GM21619 (cell line): Measurements from ENCODE around the gene PIPOX.
"Not testable (repeated sequence)": the region's sequence is repeated elsewhere in the genome, so short reads cannot be mapped to it uniquely, and the experiment has no call there.

Experiments
- ATAC-seq: cut with Tn5 transposase; IDR thresholded peaks from one replicate; pipeline ENCODE4 v1.9.1; 2021; ENCODE audit not compliant: unreplicated experiment

The PIPOX gene

DNA sequence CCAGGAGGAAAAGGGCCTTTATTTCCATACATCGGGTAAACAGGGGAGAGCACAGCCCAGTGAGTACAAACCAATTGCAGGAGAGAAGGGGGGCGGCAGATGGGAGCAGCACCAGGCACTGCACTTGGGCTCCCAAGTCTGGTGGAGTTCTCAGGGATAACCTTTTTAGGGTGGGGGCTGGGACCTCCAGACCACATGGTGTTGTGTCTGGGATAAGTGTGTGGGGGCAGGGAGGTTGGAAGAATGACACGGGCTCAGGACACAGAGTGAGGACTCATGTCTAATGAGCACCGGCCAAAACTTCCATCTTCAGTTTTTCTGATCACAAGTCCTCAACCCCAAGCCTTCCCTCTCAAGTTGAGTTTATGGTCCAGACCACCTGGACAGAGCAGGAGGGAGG lies 30.6 kb downstream of the PIPOX start:
- no peak for ATAC-seq

DNA sequence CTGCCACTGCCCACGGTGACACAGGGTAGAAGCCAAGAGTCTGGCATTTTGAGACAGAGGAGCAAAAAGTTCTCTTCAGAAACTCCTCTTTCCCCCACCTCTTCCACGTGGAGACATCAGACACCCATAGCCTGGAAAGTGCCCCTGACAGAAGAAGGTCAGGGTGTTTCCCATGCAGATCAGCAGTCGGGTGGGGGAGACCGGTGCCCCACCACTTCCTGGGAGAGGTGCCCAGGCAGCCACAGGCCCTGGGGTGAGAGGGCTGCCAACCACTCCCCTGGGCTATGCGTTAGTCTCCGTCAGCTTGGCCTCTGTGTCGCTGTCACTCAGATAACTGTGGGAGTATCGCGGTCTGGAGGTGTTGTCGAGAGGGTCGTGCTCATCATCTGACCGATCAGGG lies 31.5 kb downstream of the PIPOX start:
- no peak for ATAC-seq

DNA sequence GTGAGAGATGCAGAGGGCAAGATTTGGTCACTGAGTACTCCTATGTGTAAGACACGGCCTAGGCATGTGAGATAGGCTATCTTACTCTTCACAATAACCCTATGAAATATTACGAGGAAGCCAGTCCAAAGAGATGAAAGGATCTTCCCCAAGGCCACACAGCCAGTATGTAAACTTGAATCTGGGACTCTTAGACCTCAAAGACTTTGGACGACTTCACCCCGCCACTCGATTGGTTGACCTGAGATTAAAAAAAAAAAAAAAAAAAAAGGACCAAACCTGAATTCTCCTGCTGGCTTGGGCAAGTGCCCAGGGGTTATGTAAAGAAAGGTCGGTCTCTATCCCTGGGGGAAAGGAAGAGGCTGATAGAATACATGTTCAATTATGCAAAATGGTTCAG lies 33.1 kb downstream of the PIPOX start:
- no peak for ATAC-seq

DNA sequence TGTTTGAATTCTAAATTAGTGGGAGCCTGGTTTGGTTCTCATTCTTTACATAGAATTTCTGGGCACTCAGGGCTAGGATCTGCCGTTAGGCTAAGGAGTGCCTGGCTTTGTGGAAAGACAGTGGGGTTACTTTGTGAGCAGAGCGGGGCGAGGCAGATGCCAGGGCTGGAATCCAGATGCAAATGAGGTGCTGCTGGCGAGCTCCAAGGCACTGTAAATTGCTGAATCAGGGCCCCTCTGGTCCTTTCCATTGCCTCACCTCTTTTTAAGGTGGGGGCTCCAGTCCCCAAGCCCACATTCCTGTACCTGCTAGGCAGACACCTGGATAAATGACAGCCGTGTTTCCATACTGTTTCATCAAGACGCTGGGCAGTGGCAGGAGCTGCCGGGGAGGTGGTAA lies 33.8 kb downstream of the PIPOX start:
- no peak for ATAC-seq

DNA sequence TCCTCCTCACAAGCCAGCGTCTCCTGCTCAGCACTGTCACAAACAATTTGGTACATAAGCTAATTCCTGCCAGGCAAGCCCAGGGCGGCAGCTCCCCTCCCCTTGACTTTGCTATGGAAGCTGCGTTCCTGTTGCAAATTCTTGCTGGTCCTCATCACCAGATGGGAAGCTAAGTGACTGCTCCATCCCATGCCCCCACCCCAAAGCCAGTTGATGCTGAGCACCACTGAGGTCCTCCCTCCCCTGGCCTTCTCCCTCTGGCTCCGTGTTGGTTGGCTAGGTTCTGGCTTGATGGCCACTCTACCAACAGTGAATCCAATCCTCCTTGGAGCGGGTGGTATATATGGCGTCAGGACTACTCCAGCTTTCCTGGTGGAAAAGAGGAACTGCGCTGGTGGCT lies 34.4 kb downstream of the PIPOX start:
- ATAC-seq, result no peak

DNA sequence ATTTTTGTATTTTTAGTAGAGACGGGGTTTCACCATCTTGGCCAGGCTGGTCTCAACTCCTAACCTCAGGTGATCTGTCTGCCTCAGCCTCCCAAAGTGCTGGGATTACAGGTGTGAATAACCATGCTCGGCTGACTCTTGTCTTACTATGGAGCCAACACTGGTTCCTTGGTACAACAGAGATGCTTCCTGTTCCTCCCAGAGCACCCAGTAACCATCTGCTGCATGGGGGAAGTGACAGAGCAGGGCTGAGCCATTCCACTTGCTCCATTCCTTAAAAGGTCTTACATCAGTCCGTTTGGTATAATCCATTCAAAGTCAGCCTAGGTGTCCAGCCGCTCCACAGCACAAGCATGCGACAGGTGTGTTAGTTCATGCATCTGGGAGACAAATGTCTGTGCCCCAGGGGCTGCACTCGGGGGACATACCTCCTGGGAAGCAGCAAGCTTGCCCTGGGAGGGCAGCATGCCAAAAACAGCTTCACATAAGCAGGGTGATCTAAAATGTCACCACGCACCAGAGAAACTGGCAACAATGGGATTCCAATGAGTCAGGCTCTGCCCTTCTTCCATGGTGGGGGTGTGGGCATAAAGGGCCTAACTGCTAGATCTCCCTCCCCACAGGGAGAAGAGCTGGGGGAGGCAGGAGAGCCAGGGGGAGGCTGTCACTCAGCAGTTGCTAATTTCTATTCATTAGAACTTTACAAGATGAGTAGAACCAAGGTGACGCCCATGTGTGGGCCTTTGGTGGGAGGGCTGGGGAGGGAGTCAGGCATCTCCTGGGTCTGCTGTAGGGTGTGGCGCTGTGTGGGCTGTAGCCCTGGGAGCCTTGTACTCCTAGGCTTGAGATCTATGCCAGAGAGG lies 35.5 kb downstream of the PIPOX start:
- no peak for ATAC-seq

DNA sequence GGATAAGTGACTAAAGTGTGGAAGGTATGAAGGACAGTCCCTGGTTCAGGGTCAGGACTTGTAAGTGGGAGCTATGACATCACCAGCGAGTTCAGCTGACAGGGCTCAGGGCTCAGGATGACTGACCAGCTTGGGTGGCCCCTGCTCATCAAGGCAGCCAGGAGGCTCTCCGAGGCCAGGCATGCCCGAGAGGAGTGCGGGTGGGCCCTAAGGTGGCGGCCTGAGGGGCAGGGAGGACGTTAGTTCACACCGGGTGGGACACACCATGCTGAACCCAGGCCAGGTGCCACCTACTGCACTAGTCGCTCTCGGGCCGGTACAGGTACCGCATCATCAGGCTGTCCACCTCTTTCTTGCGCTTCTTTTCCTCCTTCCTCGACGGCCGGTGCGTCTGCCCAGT lies 36.5 kb downstream of the PIPOX start:
- ATAC-seq, result no peak

DNA sequence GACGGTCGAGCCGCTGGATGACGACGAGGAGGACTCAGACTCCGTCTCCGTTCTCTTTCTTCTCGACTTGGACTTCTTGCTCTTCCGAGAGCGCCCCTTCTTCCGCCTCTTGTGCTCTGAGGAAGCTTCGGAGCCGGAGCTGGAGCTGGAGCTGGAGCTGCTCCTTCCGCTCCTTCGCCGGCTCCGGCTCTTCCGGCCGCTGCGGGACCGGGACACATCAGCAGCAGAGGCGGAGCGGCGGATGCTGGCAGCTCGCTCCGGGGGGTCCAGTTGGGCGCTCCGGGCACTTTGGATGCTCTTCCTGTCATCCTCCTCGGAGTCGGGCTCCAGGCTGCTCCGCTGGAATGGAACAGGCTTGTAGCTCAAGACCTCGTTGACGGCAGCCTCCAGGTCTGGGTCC lies 36.9 kb downstream of the PIPOX start:
- no peak for ATAC-seq

DNA sequence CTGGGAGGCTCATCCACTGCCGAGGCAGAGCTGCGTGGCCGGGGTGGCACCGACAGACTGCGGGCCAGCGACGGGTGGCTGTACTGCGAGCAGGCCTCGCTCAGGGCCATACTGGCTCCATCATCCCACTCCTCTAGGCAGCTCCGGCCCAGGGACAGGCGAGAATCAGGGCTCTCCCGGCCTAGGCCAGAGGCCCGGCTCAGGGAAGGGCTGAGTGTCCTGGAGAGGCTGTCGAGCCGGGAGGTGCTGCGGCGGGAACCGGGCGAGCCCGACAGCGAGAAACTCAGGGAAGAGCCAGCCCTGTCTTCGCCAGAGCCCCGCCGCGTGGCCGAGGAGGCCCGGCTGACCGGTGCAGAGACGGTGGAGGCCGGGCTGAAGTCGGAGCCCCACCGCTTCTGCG lies 37.4 kb downstream of the PIPOX start:
- ATAC-seq, result no peak

DNA sequence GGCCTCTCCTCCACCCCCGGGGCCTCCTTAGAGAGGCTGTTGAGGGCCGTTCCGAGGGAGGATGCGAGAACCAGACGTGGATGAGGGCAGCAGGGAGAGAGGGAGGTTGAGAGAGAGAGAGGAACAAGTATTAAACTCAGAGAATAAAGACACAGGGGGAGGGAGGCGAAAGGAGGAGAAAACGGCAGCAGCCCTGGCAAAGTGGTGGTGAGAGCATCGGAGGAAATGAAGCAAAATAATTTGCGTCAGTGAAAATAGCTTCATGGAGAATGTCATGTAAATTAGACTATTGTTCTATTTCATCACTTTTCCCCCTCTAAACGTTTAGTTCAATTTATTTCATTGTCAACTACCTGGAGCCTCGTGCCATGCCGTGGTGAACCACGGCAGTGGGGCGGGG lies 38.0 kb downstream of the PIPOX start:
- ATAC-seq, result no peak

DNA sequence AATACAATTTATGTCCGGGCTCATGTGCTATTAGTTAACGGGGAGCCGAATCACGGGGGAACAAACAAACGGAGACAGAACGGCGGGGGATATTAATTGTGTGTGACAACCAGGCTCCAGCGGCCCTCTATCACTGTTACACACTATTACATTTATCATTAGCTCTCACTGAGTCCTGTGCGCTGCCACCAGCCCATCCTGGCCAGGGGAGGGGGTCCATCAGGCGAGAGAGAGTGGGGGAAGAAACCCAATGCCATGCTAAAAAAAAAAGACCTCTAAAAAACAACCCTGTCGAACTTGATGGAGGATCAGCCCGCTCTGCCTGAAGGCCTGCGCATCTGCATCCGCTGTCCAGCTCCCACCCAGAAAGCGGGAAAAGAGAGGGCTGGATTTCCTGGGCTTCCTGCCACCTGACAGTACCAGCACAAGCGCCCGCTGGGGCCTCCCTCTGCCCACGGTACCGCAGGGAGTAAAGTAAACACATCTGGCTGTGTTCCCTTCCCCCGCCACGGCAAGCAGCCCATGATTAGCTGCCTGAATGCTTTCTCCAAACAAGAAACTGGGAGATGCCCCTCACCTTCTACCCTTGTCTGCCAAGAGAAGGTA lies 41.7 kb downstream of the PIPOX start:
- no peak for ATAC-seq

DNA sequence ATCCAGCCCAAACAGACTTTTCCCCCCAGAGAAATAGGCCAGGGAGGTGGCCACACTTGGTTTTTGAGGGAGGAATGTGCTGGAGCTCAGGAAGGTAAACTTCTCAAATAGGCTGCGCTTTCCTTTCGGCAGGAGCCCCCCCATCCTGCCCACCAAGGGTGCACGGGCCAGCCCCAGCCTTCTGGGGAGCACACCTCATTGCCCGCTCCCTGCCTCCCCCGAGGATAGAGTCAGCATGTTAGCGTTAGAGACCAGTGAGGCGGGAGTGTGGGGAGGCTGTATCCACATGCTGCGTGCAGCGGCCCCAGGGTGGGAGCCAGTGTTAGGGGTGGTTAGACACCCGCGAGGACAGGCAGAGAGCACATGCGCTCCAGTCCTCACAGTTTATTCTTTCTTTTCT lies 42.3 kb downstream of the PIPOX start:
- ATAC-seq, result no peak

DNA sequence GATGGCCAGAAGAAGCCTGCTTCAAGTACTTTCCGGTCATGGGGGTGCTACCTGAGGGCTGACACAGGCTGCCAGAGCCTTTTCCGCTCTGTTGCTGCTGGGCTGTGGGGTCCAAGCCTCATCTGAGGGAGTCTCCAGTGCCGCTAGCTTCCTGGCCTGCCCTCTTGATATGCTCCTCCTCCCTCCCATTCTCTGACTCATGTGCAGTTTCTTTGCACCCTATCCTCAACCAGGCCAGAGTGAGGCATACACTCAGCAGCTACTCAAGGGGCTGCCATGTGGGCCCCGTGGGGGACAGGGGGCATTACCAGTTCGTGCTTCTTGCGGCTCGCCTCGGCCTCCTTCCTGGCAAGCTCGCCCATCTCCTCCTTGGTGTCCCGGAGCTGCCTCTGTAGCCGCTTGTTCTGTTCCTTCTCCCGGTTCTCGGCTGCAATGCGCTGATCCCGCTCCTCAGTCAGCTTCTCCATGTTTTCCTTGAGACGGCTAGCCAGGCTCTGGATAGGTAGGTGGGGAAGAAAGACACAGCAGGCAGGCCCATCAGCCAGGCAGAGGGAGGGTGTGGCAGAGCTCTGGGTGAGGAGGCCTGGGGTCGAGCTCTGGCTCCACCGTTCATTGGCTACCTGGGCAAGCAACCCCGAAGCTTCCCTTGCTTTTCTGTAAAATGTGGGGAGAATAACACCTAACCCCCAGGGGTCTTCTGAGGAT lies 43.8 kb downstream of the PIPOX start:
- no peak for ATAC-seq

DNA sequence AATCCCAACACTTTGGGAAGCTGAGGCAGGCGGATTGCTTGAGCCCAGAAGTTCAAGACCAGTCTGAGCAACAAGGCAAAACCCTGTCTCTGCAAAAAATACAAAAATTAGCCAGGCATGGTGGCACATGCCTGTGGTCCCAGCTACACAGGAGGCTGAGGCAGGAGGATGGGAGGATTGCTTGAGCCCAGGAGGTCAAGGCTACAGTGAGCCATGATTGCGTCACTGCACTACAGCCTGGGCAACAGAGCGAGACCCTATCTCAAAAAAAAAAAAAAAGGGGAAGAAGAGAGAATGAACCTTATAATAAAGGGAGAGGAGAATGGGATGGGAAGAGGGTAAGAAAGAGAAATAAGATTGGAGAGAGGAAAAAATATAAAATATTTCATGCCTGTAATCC lies 45.8 kb downstream of the PIPOX start:
- ATAC-seq, result not testable (repeated sequence)

DNA sequence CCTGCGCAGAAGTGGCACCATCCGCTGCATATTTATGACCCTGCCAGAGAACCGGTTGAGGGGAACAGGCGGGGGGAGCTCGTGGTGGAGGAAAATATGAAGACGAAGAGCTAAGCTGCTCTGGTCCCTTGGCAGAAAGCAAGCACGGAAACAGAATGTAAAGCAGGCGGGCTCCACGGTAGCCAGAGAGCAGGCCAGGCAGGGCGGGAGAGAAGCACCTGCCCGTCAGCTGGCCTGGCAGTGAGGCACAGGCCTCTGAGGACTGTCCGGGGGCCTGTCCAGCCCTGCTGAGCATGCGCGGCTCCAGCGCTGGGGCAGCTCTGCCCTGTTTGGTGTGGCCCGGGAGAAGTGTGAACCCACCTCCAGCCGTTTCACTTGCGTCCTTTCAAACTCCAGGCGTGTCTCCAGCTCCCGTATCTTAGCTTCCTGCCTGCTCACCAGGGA lies 46.7 kb downstream of the PIPOX start:
- ATAC-seq, result no peak

DNA sequence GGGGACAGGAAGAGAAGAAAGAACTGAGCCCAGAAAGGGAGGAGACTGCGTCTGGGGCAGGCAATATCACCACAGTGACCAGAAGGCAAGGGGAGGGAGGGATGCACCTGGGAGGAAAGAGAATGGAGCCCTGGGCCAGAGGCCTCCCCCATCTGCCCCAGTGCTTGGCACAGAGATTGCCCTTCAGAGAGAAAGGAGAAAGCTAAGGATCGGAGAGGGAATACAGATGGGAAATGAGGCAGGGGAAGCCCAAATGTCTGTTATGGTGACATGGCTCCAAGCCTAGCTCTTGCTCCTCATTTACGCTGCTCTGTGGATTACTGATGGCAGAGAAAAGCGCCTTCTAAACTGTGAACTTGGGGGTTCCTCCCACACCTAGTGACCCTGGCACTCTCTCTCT lies 47.2 kb downstream of the PIPOX start:
- no peak for ATAC-seq

DNA sequence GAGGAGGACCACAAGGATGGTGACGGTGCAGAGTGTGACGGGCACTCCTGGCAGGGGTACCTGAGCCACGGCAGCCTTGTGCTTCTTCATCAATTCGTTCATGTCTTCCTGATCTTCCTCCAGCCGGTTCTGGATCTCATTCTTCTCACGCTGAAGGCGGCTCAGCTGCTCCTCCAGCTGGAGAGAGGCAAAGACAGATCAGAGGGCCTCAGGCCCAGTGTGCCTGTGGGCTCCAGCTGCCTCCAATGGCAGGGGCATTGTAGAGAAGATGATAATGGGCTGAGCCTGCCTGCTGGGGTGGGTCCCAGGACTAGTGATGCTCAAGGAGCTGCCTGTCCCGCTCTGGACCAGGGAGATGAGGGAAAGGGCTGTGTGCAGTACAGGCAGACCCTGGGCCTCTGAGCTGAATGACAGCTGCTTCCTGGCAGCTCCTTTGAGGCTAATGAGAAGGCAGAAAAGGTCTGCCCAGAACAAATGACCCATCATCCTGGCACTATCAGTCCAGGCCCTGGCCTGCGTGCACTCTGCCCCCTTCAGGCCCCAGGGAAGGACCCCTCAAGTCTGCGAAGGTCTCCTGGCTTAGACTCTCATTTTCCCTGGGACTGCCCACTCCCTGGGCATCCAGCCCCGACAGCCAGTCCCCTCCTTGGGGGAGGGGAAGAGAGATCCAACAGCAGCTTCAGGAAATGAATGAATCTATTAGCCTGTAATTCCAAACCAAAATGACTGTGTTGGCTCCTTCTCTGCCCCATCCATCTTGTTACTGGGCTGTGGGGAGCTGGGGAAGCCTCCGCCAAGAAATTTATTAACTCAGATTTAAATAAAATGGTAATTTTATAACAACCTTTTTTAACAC lies 48.0 kb downstream of the PIPOX start:
- ATAC-seq, result no peak

DNA sequence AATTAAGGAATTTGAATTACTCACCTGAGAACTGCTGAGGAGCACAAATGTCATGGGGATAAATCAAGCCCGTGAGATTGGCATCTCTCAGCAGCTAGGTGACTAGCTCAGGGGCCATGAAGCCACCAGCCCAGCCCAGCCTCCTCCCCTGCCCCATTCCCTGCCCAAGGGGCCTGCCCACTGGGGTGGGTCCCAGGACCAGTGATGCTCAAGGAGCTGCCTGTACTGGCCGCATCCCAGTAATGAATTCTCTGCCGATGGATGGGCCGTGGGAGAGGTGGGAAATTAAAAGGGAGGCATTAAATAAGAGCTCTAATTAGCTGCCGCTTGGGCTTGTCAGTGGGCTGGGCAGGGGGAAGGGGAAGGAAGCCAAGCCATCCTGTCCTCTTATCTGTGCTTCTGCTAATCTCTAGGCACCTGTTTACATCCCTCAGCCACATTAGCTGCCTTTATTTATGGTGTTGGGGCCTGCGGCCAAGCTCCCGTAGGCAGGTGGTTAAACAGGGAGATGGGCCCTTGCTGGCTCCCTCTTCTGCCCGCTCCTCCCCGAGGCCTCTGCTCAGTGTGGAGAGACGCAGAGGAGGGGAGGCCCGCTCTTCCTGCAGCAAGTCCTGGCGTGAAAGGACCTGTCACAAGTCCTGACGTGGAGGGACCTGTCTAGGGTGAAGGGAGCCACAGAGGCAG lies 48.8 kb downstream of the PIPOX start:
- ATAC-seq, result no peak

DNA sequence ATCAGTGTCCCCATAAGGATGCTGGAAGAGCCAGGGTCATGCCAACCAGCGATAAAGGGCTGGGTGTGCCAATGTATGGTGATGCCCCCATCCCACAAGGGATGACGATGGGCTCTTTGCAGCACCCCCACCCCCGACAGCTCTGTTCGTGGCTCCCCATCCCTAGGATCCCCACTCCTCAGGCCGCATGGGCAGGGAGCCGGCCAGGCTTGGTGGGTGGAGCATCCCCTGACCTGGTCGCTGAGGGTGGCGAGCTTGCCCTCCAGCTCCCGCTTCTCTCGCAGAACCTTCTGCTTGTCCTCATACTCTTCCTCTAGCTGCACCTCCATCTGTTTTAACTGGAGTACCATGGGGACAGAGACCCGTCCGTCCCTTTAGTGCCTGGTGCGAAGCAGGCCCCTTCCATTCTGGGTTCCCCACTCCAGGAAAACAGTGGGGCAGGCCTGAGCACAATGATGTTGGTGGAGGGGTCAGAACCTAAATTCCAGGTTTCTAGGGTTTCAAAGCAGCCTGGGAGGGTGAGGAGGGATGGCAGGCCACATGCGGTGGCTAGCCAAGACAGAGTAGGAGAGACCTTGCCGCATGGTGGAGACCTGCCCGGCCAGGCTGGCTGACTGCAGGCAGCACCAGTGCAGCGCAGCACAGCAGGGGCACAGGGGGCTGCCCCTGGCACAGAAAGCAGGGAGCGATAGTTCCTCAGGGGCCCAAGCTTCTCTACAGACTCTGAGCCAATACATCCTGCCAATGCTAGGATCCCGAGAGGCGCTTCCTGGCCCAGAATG lies 50.3 kb downstream of the PIPOX start:
- ATAC-seq, result no peak
